KMS-11 (cell line): ENCODE results near the gene BMAL2.

Experiments used
- H2AFZ ChIP-seq: fragments of 200-600 bp; sonication (generic); 2 replicates; pipeline ENCODE4 v1.6.1; 2016; ENCODE audit warnings: antibody characterized with exemption, mixed run types, low read depth
- H3K27ac ChIP-seq: fragments of 200-600 bp; sonication (generic); 2 replicates; pipeline ENCODE4 v1.6.1; 2016; ENCODE audit warnings: mild to moderate bottlenecking, mixed run types
- H3K27me3 ChIP-seq: fragments of 200-600 bp; sonication (generic); 2 replicates; pipeline ENCODE4 v1.6.1; 2017; ENCODE audit warnings: mild to moderate bottlenecking, low read depth, mixed run types, moderate library complexity; ENCODE audit not compliant: insufficient read depth
- H3K36me3 ChIP-seq: fragments of 200-600 bp; sonication (generic); 2 replicates; pipeline ENCODE4 v1.6.1; 2017; ENCODE audit warnings: mild to moderate bottlenecking, mixed run types; ENCODE audit not compliant: insufficient read depth
- H3K4me1 ChIP-seq: fragments of 200-600 bp; sonication (generic); 2 replicates; pipeline ENCODE4 v1.6.1; 2016; ENCODE audit warnings: mild to moderate bottlenecking, low read depth, mixed run types; ENCODE audit not compliant: poor library complexity, severe bottlenecking
- H3K4me2 ChIP-seq: fragments of 200-600 bp; sonication (generic); 2 replicates; pipeline ENCODE4 v1.7.0; 2016; ENCODE audit warnings: mild to moderate bottlenecking, mixed run types
- H3K4me3 ChIP-seq: fragments of 200-600 bp; sonication (generic); IDR thresholded peaks from 2 replicates; pipeline ENCODE4 v1.6.1; 2017; ENCODE audit warnings: low read depth, low read length, mixed read lengths; ENCODE audit not compliant: insufficient read depth
- H3K79me2 ChIP-seq: fragments of 200-600 bp; sonication (generic); 2 replicates; pipeline ENCODE4 v1.6.1; 2016; ENCODE audit warnings: low read depth, mixed run types; ENCODE audit not compliant: insufficient read depth
- H3K9ac ChIP-seq: fragments of 200-600 bp; sonication (generic); 2 replicates; pipeline ENCODE4 v1.6.1; 2016; ENCODE audit warnings: mild to moderate bottlenecking, mixed run types
- H4K20me1 ChIP-seq: fragments of 200-600 bp; sonication (generic); 2 replicates; pipeline ENCODE4 v1.6.1; 2016; ENCODE audit warnings: mild to moderate bottlenecking, mixed run types; ENCODE audit not compliant: insufficient read depth
- TF ChIP-seq, protein P1 (sequence below): fragments of 200-600 bp; sonication (generic); conservative IDR thresholded peaks from 2 replicates; pipeline ENCODE4 v1.6.1; 2017; ENCODE audit warnings: low read depth, mild to moderate bottlenecking, antibody characterized with exemption, low read length, moderate library complexity, mixed read lengths

The BMAL2 gene

DNA sequence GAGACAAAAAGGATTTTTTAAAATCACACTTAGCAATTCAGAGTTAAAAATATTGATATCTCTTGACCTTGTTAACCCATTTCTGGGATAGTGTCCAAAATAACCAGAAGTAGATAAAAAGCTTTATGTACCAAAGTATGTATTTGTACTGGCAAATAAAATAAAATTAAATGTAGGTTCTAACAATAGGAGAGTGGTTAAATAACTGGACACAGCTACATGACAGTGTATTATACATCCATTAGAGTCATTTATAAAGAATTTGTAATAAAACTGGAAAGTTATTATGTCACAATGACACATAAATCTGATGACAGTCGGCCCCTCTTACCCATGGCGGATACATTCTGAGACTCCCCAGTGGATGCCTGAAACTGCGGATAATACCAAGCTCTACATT, 34.0 kb downstream of the BMAL2 start:
- no peak overlapping the region for H2AFZ ChIP-seq
- H4K20me1 ChIP-seq, result no peaks in the 10 kb centered on the region
- no peaks in the 10 kb centered on the region for H3K79me2 ChIP-seq
- H3K27ac ChIP-seq, result no peak overlapping the region
- no peaks in the 10 kb centered on the region; the same call in 1 of the 2 replicates for H3K27me3 ChIP-seq
- no peaks in the 10 kb centered on the region for H3K36me3 ChIP-seq
- TF ChIP-seq, protein P1, sequence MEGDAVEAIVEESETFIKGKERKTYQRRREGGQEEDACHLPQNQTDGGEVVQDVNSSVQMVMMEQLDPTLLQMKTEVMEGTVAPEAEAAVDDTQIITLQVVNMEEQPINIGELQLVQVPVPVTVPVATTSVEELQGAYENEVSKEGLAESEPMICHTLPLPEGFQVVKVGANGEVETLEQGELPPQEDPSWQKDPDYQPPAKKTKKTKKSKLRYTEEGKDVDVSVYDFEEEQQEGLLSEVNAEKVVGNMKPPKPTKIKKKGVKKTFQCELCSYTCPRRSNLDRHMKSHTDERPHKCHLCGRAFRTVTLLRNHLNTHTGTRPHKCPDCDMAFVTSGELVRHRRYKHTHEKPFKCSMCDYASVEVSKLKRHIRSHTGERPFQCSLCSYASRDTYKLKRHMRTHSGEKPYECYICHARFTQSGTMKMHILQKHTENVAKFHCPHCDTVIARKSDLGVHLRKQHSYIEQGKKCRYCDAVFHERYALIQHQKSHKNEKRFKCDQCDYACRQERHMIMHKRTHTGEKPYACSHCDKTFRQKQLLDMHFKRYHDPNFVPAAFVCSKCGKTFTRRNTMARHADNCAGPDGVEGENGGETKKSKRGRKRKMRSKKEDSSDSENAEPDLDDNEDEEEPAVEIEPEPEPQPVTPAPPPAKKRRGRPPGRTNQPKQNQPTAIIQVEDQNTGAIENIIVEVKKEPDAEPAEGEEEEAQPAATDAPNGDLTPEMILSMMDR, result no peak
- H3K9ac ChIP-seq, result no peak overlapping the region
- peaks cover 3% of the 10 kb centered on the region for H3K4me1 ChIP-seq
- H3K4me3 ChIP-seq, result no peak overlapping the region
- no peak overlapping the region for H3K4me2 ChIP-seq

DNA sequence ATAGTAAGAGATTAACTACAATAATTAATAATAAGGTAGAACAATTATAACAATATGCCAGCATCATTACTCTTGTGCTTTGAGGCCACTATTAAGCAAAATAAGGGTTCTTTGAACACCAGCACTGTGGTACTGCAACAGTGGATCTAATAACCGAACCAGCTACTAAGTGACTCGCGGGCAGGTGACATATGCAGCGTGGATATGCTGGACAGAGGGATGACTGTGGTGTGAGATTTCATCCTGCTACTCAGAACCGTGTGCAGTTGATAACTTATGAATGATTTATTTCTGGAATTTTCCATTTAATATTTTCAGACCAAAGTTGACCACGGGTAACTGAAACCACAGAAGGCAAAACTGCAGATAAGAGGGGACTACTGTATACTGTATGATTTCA, 34.4 kb downstream of the BMAL2 start:
- no peaks in the 10 kb centered on the region; the same call in 1 of the 2 replicates for H3K27me3 ChIP-seq
- H3K27ac ChIP-seq, result no peak overlapping the region
- no peaks in the 10 kb centered on the region for H4K20me1 ChIP-seq
- TF ChIP-seq, protein P1, result no peak
- no peaks in the 10 kb centered on the region for H3K4me1 ChIP-seq
- H3K4me2 ChIP-seq, result no peak overlapping the region
- no peak overlapping the region for H2AFZ ChIP-seq
- no peak overlapping the region for H3K4me3 ChIP-seq
- no peak overlapping the region for H3K9ac ChIP-seq
- H3K36me3 ChIP-seq, result no peaks in the 10 kb centered on the region
- H3K79me2 ChIP-seq, result no peaks in the 10 kb centered on the region

DNA sequence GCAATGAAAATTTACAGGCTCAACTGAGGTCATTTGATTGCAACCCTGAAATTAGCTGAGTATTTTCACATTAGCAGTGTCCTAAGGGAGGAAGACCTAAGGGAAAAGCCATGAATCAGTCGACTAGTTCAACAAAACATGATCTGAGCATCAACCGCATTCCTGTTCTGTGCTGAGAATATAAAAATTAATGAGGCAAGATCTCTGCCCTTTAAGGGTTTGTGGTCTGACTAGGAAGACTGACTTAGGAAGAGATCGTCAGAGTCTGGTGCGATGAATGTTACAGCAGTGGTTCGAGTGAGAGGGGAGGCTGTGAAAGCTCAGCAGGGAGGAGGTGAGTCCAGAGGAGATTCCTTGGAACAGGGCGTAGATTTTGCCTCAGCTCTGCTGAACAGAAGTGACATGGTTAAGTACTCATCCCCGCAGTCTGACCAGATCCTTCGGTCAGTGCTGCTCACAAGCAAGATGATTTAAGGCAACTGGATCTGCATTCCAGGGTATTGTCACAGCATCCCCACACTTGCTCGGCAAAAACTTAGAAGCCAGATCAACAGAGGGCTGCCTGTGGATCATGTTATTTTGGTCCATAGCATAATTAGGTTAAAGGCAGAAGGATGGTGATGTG, 49.6 kb downstream of the BMAL2 start:
- no peak overlapping the region for H2AFZ ChIP-seq
- no peaks in the 10 kb centered on the region for H3K79me2 ChIP-seq
- H4K20me1 ChIP-seq, result no peaks in the 10 kb centered on the region
- no peaks in the 10 kb centered on the region for H3K27me3 ChIP-seq
- no peak overlapping the region for H3K27ac ChIP-seq
- H3K4me3 ChIP-seq, result no peak overlapping the region
- no peak overlapping the region for H3K9ac ChIP-seq
- TF ChIP-seq, protein P1, result no peak
- no peak overlapping the region for H3K4me2 ChIP-seq
- no peaks in the 10 kb centered on the region for H3K36me3 ChIP-seq
- no peaks in the 10 kb centered on the region for H3K4me1 ChIP-seq
